Muscle of leg (tissue), 11 donors: ENCODE results near the gene ARMH4. TPM values are rescaled to one million over a fixed set of nuclear protein-coding genes. Genes with fewer than 3 reads are reported as not detected.

Source experiments
- DNase-seq: peaks from one replicate; pipeline ENCODE4 v3.0.0; 2013
- H3K27ac ChIP-seq: one replicate; pipeline ENCODE4 v1.5.1; 2013; ENCODE audit warnings: mild to moderate bottlenecking, low read length, control low read depth
- H3K27me3 ChIP-seq: one replicate; pipeline ENCODE4 v1.6.1; 2013; ENCODE audit warnings: low read length; ENCODE audit not compliant: control insufficient read depth, insufficient read depth
- H3K36me3 ChIP-seq: one replicate; pipeline ENCODE4 v1.6.1; 2013; ENCODE audit warnings: low read length; ENCODE audit not compliant: control insufficient read depth, insufficient read depth
- H3K4me1 ChIP-seq: one replicate; pipeline ENCODE4 v1.6.1; 2013; ENCODE audit warnings: low read length; ENCODE audit not compliant: control insufficient read depth, insufficient read depth
- H3K4me3 ChIP-seq: one replicate; pipeline ENCODE4 v1.5.1; 2013; ENCODE audit warnings: low read length, control low read depth
- H3K9me3 ChIP-seq: replicated peaks from 2 replicates; pipeline ENCODE4 v1.6.1; 2013; ENCODE audit warnings: low read depth, low read length; ENCODE audit not compliant: control insufficient read depth
- WGBS: methylation state at CpG from one replicate; pipeline ENCODE4 v1.1.5; 2013; ENCODE audit warnings: missing lambda C conversion rate; ENCODE audit not compliant: insufficient coverage; 5-methylcytosine and 5-hydroxymethylcytosine counted together
- polyA plus RNA-seq, 8 donors: library from polyadenylated mRNA; unstranded; fragments of 120-200 nt; gene quantifications; one replicate each; pipeline versions ENCODE4 v1.2.1 to v1.2.3, GENCODE V29; 2013; ENCODE audit warnings: inconsistent platforms in 1 of 8, low replicate concordance in 1 of 8; ENCODE audit not compliant: insufficient read length in 8 of 8, insufficient read depth in 1 of 8
- total RNA-seq: library from RNA; stranded (reverse); fragments of 120-200 nt; gene quantifications from one replicate; pipeline ENCODE4 v1.2.4, GENCODE V29; 2013

The ARMH4 gene
- total and polyA plus RNA-seq, 9 donors, result 4.8 to 17.6 (median 8.8) TPM

GRCh38 chr14:58002618-58003017 lies 149.4 kb downstream of the ARMH4 start:
- H3K9me3 ChIP-seq, result no peaks in the 10 kb centered on the region
- H3K27ac ChIP-seq, result no peak overlapping the region
- no peaks in the 10 kb centered on the region for H3K36me3 ChIP-seq
- no CpG with 5 or more reads among the region's 2 CpGs for WGBS
- no peak for DNase-seq
- H3K27me3 ChIP-seq, result no peaks in the 10 kb centered on the region
- no peak overlapping the region for H3K4me3 ChIP-seq
- no peaks in the 10 kb centered on the region for H3K4me1 ChIP-seq

GRCh38 chr14:57999979-58000378 lies 152.0 kb downstream of the ARMH4 start:
- no peaks in the 10 kb centered on the region for H3K4me1 ChIP-seq
- H3K9me3 ChIP-seq, result no peaks in the 10 kb centered on the region
- H3K27ac ChIP-seq, result no peak overlapping the region
- no peaks in the 10 kb centered on the region for H3K27me3 ChIP-seq
- no peaks in the 10 kb centered on the region for H3K36me3 ChIP-seq
- DNase-seq, result no peak
- no CpG with 5 or more reads among the region's 1 CpG for WGBS
- no peak overlapping the region for H3K4me3 ChIP-seq

GRCh38 chr14:57999471-57999870 lies 152.5 kb downstream of the ARMH4 start:
- Histone ChIP-seq H3K4me3 (no peak overlapping the region), H3K4me1 (no peaks in the 10 kb centered on the region), H3K27ac (no peak overlapping the region), H3K36me3 (no peaks in the 10 kb centered on the region), H3K27me3 (no peaks in the 10 kb centered on the region), H3K9me3 (no peaks in the 10 kb centered on the region)
- no peak for DNase-seq
- WGBS, result no CpG with 5 or more reads among the region's 2 CpGs

- no peak overlapping the region for H3K4me3 ChIP-seq
- H3K27ac ChIP-seq, result no peak overlapping the region
- H3K9me3 ChIP-seq, result no peaks in the 10 kb centered on the region
- no CpG with 5 or more reads among the region's 1 CpG for WGBS
- no peak for DNase-seq
- no peaks in the 10 kb centered on the region for H3K27me3 ChIP-seq
- no peaks in the 10 kb centered on the region for H3K36me3 ChIP-seq
- H3K4me1 ChIP-seq, result no peaks in the 10 kb centered on the region
Observed at GRCh38 chr14:57998766-57999165, 153.2 kb downstream of the ARMH4 start.

GRCh38 chr14:57991353-57991752 lies 160.7 kb downstream of the ARMH4 start:
- H3K27me3 ChIP-seq, result no peaks in the 10 kb centered on the region
- H3K9me3 ChIP-seq, result no peaks in the 10 kb centered on the region
- DNase-seq, result no peak
- WGBS, result 88% methylated on average over 4 of the region's 4 CpGs
- no peaks in the 10 kb centered on the region for H3K4me1 ChIP-seq
- H3K36me3 ChIP-seq, result no peaks in the 10 kb centered on the region
- H3K4me3 ChIP-seq, result no peak overlapping the region
- no peak overlapping the region for H3K27ac ChIP-seq

GRCh38 chr14:57988445-57988844 lies 163.6 kb downstream of the ARMH4 start:
- Histone ChIP-seq H3K27ac (no peak overlapping the region), H3K4me1 (no peaks in the 10 kb centered on the region), H3K4me3 (no peak overlapping the region), H3K36me3 (no peaks in the 10 kb centered on the region), H3K9me3 (no peaks in the 10 kb centered on the region), H3K27me3 (no peaks in the 10 kb centered on the region)
- WGBS, result 79% methylated on average over 4 of the region's 5 CpGs
- no peak for DNase-seq

GRCh38 chr14:57987596-57988300 lies 164.3 kb downstream of the ARMH4 start:
- Histone ChIP-seq H3K36me3 (no peaks in the 10 kb centered on the region), H3K9me3 (no peaks in the 10 kb centered on the region), H3K4me1 (no peaks in the 10 kb centered on the region), H3K27me3 (no peaks in the 10 kb centered on the region), H3K27ac (no peak overlapping the region), H3K4me3 (no peak overlapping the region)
- DNase-seq, result peak; percentile 11
- WGBS, result 44% methylated on average over 5 of the region's 6 CpGs

GRCh38 chr14:57987051-57987450 lies 165.0 kb downstream of the ARMH4 start:
- Histone ChIP-seq H3K27me3 (no peaks in the 10 kb centered on the region), H3K27ac (no peak overlapping the region), H3K9me3 (no peaks in the 10 kb centered on the region), H3K36me3 (no peaks in the 10 kb centered on the region), H3K4me3 (no peak overlapping the region), H3K4me1 (no peaks in the 10 kb centered on the region)
- no peak for DNase-seq
- WGBS, result no CpG with 5 or more reads among the region's 1 CpG

- no peak overlapping the region for H3K27ac ChIP-seq
- no peaks in the 10 kb centered on the region for H3K36me3 ChIP-seq
- H3K27me3 ChIP-seq, result no peaks in the 10 kb centered on the region
Observed at GRCh38 chr14:57982804-57983634, 169.0 kb downstream of the ARMH4 start.

GRCh38 chr14:57981817-57982560 lies 170.0 kb downstream of the ARMH4 start:
- Histone ChIP-seq H3K27me3 (no peaks in the 10 kb centered on the region), H3K9me3 (no peaks in the 10 kb centered on the region), H3K27ac (no peak overlapping the region), H3K4me1 (no peaks in the 10 kb centered on the region), H3K4me3 (no peak overlapping the region), H3K36me3 (no peaks in the 10 kb centered on the region)
- DNase-seq, result no peak
- 77% methylated on average over 3 of the region's 12 CpGs for WGBS

More at GRCh38 chr14:57982804-57983634, 169.0 kb downstream of the ARMH4 start:
- Histone ChIP-seq H3K9me3 (no peaks in the 10 kb centered on the region), H3K4me1 (no peaks in the 10 kb centered on the region), H3K4me3 (no peak overlapping the region)
- DNase-seq, result peak; percentile 33
- WGBS, result 41% methylated on average over 7 of the region's 8 CpGs
